22Rv1 (cell line): ENCODE data around the gene CDH22.

Source experiments
- H3K27ac ChIP-seq: fragments of 450-650 bp; 2 replicates; pipeline ENCODE4 v1.5.1; 2017
- CTCF ChIP-seq: fragments of 450-650 bp; IDR thresholded peaks from 2 replicates; pipeline ENCODE4 v1.5.1; 2017; ENCODE audit warnings: mild to moderate bottlenecking
- ZFX ChIP-seq: fragments of 450-650 bp; IDR thresholded peaks from 2 replicates; pipeline ENCODE4 v1.6.1; 2017; ENCODE audit warnings: antibody characterized with exemption, borderline replicate concordance

Gene CDH22

GRCh38 chr20:46265539-46265938 lies 42.8 kb downstream of the CDH22 start:
- no peak overlapping the region for H3K27ac ChIP-seq
- TF ChIP-seq ZFX = no peak
- no peak for TF ChIP-seq CTCF

GRCh38 chr20:46264391-46265266 lies 43.7 kb downstream of the CDH22 start:
- no peak for TF ChIP-seq ZFX
- TF ChIP-seq CTCF = no peak
- no peak overlapping the region for H3K27ac ChIP-seq

- peak overlapping the region; percentile 35 for H3K27ac ChIP-seq
- TF ChIP-seq CTCF (no peak), ZFX (no peak)
Measured at GRCh38 chr20:46261456-46262253, 46.6 kb downstream of the CDH22 start.

DNA sequence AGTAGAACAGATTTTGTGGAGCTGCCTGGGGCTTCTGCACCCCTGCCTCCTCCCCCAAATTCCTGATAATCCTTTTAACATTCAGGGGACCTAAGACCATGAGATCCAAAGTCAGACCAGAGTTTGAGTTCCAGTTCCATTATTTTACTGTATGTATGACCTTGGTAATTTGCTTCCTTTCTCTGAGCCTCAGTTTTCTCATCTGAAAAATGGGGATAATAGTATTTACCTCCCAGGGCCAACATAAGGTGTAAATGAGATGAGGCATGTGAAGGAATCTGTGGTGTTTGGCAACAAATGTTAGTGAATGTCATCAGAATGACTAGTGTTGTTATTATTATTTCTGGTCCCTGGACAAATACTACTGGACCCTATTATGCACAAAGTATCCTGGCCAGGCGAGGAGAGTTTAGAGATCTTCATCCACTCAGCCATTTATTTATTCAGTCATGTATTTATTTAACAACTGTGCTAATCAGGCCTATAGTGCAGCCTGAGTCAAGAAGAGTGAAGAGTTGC lies 47.3 kb downstream of the CDH22 start:
- TF ChIP-seq CTCF = no peak
- no peak for TF ChIP-seq ZFX
- H3K27ac ChIP-seq = peak overlapping the region; percentile 35

DNA sequence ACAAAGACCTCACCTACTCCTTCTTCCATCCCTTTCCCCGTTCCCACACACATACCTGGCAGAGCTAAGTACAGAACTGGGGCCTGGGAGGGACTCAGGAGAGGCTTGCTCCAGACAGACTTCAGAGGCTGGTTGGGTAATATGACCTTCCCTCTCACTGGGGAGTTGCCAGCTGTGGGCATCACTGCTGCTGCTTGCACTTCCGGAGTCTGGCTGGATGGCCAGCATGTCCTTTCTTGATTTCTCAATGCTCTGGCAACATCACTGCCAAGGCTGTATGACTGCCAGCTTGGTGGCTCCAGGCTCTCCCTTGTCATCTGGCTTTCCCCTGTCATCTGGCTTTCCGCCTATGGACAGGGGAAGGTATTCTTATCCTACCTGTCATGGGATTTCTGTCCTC lies 47.8 kb downstream of the CDH22 start:
- TF ChIP-seq CTCF = no peak
- no peak for TF ChIP-seq ZFX
- H3K27ac ChIP-seq = no peak overlapping the region; the same call in 1 of the 2 replicates

- TF ChIP-seq CTCF = no peak
- no peak for TF ChIP-seq ZFX
- H3K27ac ChIP-seq = no peak overlapping the region
Measured at GRCh38 chr20:46259260-46259859, 48.9 kb downstream of the CDH22 start.
